Testis (tissue), 2 donors: ENCODE results near the gene CACNB2.

Experiments
- CTCF ChIP-seq, 3 experiments: fragments of 450-650 bp in 2 of 3; fragments of 200-600 bp in 1 of 3; sonication (generic) in 1 of 3; IDR thresholded peaks; one replicate each; pipeline ENCODE4 v1.5.1; 2016 to 2019; ENCODE audit warnings: antibody characterized with exemption in 3 of 3, mild to moderate bottlenecking in 2 of 3, moderate library complexity in 1 of 3
- POLR2A ChIP-seq: fragments of 450-650 bp; IDR thresholded peaks from one replicate; pipeline ENCODE4 v1.6.1; 2017; ENCODE audit warnings: antibody characterized with exemption, mild to moderate bottlenecking, moderate library complexity

GRCh38 chr10:18577823-18578685, 437.8 kb downstream of the CACNB2 start:
- TF ChIP-seq CTCF (IDR thresholded peaks at IDR 0.05) (no peak), POLR2A (no peak)
